GM19193 (cell line): ENCODE results near the gene FLNA.

Experiments used
- POLR2A ChIP-seq: IDR thresholded peaks from 4 replicates; pipeline ENCODE4 v1.6.1; 2011; ENCODE audit not compliant: insufficient read depth, insufficient read length; ENCODE audit errors: extremely low read depth

Gene FLNA

DNA sequence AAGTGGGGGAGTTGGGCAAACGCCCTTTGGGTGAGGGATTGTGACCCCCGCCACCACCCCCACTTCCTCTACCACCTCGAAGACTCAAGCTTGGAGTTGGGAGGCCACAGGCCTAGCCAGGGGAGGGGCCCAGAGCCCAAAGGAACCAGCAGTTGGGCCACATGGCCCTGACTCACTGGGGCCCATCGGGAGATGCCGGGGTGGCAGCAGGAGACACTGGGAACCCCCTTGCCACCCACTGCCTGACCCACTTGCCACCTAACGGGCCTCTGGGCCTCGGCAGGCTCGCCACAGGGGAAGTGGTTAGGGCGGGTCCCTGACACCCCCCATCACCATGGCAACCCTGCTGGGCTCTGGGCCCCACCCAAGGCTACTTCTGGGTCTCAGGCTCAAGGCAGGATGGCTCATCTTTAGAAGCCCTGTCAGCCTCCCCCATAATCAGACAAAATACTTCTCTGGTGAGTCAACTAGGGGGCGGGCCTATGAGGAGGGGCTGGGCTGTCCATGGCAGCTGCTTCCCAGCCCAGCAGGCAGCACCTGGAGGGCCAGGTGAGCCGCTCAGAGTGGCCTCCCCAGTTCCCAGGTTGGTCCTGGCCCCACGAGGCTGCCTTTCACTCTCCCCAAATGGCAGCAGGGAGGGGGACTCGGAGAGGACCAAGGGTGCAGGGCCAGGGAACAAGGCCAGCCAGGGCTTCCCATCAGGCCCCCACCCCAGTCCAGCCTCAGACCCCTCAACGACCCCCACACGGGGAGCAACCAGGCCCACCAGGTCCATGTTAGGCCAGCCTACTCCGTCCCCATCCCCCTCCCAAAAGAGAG is 5.6 kb downstream of the FLNA start:
- no peak for TF ChIP-seq POLR2A

DNA sequence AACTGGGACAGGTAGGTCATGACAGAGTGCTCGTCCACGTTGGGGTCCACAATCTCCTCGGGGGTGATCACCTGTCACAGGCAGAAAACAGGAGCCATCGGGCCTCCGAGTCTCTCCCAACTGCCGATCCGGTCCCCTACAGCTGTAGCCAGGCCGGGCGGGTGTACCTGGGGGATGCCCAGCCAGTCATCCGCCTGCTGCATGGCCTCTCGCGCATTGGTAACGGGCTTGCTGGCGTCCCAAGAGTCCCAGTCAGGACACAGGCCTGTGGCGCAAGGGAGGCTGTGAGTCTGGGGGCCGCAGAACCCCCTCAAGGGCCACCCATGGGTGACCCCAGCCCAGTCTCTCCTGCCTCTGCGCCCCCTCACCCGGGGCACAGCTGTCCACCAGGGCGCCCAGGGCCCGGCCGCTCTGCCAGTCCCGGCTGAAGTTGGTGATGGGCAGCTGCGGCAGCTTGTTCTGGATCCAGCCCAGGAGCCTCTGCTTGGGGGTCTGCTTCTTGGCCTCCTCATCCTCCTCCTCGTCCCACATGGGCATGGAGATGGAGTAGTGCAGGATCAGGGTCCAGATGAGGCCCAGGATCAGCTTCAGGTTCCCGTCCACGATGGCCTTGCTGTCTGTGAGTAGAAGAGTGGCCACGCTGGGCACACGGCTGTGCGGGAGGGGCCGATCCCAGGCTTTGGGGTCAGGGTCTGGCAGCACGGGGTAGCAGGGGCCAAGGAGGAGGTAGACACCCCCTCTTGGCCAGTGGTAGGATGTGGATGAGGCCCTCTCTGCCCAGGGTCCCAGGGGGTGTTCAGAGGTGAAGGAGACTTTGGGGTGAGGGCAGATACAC is 6.7 kb downstream of the FLNA start:
- TF ChIP-seq POLR2A: no peak

DNA sequence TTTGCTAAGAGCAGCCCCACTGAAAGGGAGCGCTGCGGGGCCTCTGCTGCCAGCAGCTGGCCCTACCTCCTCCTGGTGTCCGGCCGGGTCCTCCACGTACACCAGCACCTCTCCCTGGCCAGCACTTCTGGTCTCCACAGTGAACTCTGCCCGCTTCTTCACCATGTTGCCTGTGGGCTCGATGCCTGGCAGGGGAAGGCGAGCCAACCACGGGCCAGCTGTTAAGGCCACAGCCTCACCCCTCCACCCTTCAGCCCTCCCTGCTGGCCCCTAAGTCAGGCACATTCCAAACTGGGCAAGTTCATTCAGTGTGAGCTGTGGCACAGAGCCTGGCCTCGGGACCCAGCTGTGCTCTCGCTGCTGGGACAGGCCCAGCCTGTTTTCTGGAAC is 7.8 kb downstream of the FLNA start:
- no peak for TF ChIP-seq POLR2A

DNA sequence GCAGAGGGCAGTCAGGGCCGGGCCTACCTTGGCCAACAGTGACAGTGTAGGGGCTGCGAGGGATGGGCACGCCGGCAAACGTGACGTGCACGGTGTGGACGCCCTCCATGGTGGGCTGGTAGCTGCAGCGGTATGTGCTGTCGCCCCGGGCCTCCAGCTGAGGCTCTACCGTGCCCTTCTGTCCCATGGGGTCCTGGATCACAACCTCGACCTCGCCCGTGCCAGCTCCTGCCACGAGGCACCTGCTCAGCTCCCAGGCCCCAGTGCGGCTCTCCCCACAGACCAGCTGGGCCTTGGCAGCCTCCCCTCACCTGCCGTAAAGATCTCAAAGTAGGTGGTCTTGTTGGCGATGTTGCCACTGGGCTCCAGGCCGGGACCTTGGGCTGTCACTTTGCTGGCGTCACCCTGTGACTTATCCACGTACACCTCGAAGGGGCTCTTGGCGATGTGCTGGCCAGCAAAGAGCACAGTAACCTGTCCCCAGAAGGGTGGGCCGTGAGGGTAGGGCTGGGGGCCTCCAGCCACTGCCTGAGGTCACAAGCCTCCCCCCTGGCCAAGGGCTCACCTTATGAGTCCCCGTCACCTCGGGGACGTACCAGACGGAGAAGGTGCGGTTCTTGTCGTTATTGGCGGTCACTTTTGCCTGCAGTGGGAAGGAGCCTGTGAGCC is 8.3 kb downstream of the FLNA start:
- no peak for TF ChIP-seq POLR2A

DNA sequence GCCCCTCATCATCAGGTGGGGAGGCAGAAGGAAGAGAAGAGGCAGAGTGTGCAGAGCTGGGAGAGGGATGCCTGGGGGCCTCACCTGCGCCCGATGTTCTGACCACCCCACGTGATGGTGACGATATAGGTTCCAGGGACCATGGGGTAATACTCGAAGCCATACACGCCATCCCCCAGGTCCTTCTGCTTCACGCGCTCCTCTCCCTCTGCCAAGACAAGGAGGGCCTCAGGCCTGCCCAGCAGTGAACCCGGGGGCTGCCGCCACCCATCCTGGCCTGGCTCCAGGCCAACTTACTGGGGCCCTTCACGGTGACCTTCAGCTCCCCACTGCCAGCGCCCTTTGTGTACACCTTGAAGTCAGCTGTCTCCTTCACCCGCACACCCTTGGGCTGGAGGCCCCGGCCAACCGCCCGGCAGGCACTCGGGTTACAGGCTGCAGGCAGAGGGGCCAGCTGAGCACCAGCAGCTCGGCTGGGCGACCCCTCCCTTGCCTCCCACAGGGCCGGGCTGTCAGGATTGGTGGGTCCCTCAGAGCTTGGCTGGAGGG is 9.3 kb downstream of the FLNA start:
- TF ChIP-seq POLR2A: no peak

DNA sequence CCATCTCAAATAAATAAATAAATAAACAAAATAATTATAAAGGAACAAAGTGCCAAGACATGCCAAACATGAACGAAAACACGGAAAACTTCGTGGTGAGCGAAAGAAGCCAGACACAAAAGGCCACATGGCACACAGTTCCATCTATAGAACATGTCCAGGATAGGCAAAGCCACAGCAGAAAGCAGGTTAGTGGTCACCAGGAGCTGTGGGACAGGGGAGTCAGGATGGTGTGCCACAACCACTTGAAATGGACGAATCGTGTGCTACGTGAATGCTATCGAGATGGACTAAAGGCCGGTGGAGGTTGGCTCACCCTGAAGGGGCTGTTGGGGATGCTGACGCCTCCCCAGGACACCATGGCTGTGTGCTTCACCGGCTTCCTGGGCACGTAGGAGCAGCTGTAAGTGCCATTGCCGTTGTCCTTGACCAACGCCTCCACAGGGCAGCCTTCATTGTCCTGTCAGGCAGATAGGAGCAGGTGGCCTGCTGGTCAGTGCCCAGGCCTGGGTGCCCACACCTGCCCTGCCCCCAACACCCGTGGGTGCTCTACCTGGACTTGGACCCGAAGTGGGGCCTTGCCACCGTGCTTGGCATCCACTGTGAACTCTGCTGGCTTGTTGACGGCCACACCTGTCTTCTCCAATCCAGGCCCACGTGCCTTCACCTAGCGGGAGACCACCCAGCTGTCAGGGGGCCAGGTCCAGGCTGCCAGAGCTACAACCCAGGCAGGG is 10.6 kb downstream of the FLNA start:
- TF ChIP-seq POLR2A: no peak

DNA sequence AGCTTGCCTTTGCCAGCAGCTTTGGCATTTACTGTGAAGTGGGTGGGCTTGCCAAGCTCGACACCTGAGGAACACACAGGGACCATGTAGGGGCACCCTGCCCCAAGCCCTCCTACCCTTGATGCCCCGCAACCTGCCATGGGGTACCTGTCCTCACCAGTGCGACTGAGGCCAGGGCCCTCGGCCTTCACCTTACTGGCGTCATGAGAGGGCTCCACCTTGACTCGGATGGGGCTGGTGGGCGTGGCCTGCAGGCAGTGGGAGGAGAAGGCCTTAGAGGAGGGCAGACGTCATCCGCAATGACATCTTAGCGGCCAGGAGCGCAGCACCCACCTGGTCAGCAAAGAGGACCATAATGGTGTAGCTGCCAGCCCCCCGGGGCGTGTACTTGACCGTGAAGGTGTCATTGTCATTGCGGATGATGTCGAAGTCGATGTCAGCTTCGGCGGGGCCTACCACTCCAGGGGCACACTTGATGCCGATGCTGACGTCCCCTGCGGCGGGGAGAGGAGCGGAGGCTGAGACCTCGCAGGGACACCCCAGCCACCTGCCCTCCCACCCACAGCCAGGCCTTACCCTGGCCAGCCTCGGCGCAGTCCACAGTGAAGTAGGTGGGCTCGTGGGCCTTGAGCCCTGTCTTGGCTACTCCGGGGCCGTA is 12.2 kb downstream of the FLNA start:
- no peak for TF ChIP-seq POLR2A

DNA sequence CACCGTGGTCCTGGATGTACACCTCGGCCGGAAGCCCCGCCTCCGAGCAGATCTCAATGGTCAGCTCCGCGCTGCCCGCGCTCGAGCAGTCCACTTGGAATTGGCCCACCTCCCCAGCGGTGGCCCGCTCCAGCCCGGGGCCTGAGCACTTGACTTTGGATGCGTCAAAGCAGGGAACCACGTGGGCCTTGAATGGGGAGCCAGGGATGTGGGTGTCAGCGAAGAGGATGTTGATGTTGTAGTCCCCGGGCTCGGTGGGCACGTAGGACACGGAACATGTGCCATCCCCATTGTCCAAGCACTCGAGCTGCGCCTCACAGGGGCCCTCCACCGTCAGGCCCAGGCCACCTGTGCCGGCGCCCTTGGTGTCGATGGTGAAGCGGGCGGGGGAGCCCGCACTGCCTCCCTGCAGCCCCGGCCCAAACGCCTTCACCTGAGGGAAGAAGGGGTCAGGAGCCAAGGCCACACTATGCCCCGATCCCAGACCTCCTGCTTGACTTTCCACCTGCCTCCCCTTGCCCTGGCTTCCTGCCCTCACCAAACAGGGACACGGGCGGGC is 14.2 kb downstream of the FLNA start:
- TF ChIP-seq POLR2A: no peak

DNA sequence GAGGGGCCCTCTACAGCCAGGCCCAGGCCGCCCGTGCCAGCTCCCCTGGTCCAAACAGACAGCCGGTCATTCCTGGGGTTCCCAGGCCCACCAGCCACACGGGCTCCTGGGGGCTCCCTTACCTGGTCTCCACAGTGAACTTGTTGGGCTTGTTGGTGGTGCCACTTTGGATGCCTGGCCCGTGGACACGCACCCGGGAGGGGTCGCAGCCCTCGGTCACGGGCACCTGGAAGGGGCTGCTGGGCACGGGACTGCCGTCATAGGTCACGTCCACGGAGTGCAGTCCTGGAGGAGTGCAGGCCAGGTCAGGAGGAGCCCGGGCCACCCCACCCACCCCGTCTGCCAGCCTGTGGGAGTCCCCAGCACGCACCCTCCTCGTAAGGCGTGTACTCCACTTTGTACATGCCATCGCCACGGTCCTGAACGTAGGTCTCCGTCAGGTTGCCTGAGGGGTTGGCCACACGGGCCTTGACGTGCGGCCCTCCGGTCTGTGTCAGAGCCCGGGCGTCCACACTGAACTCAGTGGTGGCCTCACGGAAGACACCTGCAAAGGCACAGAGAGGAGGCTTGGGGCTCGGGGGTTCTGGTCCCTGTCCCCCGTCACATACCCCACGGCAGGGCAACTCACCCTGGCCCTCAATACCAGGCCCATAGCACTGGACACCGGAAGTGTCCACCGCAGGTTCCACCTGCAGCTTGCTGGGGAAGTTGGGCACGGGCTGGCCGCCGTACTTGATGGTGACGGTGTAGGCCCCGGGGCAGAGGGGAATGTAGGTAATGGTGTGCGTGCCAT is 14.9 kb downstream of the FLNA start:
- TF ChIP-seq POLR2A: no peak

DNA sequence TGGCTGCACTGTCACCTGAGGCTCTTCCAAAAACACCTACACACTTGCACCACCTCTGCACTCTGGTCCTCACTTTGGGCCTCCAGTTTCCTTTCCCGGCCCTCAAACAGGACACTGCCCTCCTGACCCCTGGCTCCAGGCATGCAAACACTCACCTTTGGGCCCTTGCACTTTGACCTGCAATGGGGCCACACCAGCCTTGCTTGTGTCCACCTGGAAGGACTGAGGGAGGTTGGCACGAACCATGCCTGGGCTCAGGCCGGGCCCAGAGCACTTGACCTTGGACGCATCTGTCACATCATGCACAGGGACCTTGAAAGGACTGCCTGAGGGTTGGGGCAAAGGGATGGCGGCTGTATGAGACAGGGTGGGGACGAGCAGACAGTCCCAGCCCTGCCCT is 15.6 kb downstream of the FLNA start:
- no peak for TF ChIP-seq POLR2A

DNA sequence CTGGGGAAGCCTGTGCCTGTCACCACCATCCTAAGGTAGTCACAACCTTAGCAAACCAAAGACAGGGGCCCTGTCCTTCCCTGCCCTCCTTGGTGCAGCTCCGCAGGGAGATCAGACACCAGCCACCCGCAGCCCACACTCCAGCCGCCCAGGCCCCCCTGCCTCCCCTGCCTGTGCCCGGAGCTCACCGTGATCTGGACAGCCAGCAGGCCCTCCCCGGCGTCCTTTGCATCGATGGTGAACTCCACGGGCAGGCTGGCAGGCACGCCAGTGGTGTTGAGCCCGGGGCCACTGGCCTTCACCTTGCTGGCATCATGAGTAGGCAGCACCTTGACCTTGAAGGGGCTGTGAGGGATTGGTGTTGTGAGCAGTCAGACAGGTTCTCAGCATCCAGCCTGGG is 16.4 kb downstream of the FLNA start:
- TF ChIP-seq POLR2A: peak; percentile 7

DNA sequence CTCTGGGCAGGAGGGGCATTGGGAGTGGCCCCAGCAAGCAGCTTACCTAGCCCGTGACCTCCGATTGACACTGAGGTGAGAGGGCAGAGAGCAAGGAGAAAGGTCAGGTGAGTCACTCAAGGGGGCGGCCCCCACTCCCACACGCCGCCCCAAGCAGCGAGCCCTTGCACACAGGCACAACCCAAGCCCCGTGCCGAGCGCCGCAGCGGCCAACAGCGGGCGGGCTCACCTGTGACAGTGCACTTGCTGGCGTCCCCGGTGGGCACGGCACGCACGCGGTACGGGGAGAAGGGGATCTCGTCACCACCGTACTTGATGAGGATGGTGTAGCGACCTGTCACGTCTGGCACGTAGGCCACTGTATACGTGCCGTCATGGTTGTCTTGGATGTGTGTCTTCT is 17.2 kb downstream of the FLNA start:
- no peak for TF ChIP-seq POLR2A

DNA sequence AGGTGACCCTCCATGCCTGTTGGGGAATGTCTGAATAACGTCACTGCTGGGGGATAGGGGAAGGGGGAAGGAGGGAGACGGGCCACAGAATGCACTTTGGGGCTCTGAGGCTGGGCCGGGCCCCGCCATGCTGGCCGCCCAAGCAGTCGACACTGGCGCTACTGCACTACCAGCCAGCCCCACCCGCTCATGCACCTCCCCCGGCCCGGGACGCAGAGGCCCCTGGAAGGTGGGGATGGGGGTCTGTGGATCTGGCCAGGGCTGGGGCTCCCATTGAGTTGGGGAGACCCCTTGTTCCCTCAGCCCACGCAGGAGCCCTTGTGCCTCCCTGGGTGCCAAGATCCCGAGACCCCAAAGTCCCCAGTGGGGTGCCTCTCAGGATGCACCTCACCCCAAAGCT is 17.8 kb downstream of the FLNA start:
- TF ChIP-seq POLR2A: no peak
